HepG2 (cell line): ENCODE measurements around the gene ADCYAP1. TPM values are rescaled to one million over a fixed set of nuclear protein-coding genes. Genes with fewer than 3 reads are reported as not detected.

ENCODE experiments used
- ATAC-seq: fragments of 200-7000 bp; cut with Tn5 transposase; 3 replicates; pipeline ENCODE4 v1.9.1; 2020; ENCODE audit warnings: mild to moderate bottlenecking, moderate library complexity
- BruUV-seq: library from RNA; stranded (reverse); fragments of 400-500 nt; replicated peaks from 2 replicates; lab custom pipeline; 2021; lab: Mats Ljungman, UMichigan
- CTCF ChIA-PET: fragments of 300-600 bp; formaldehyde crosslinking; extraction: SDS; loops from one replicate; lab custom pipeline; 2021; ENCODE audit warnings: low total read pairs, inconsistent platforms, low intra/inter-chr PET ratio; lab: Yijun Ruan, JAX
- POLR2A ChIA-PET: fragments of 350-600 bp; sonication (Branson Sonifier 250); formaldehyde crosslinking; loops from one replicate; lab custom pipeline; 2020; ENCODE audit warnings: antibody characterized with exemption, inconsistent platforms; lab: Yijun Ruan, JAX
- DNase-seq: peaks from one replicate; pipeline ENCODE4 v3.0.0-alpha.2; 2015; ENCODE audit warnings: low spot score
- FAIRE-seq: peaks from 3 replicates; lab custom pipeline; 2011; peaks lifted over from hg19 to GRCh38; lab: Jason Lieb, UNC
- H2AFZ ChIP-seq: one replicate; pipeline ENCODE4 v1.6.1; 2011; ENCODE audit warnings: low read length, inconsistent platforms
- H3K27ac ChIP-seq: fragments of 300-600 bp; 3 replicates; pipeline ENCODE4 v1.8.0; 2011; ENCODE audit warnings: mixed run types, mild to moderate bottlenecking, mixed read lengths, low read length, inconsistent platforms; ENCODE audit not compliant: insufficient read depth; ENCODE audit errors: extremely low read length
- H3K27me3 ChIP-seq, 2 experiments: fragments of 200-600 bp in 1 of 2; 2 replicates in 1 of 2; 3 replicates in 1 of 2; pipeline versions ENCODE4 v1.6.0 to v1.8.0; 2011; ENCODE audit warnings: low read length in 2 of 2, mild to moderate bottlenecking in 2 of 2, moderate library complexity in 2 of 2, inconsistent platforms in 1 of 2; ENCODE audit not compliant: insufficient read depth in 2 of 2, control insufficient read depth in 1 of 2
- H3K36me3 ChIP-seq, 2 experiments: fragments of 200-600 bp in 1 of 2; replicated peaks in 1 of 2; 2 replicates in 1 of 2; 3 replicates in 1 of 2; pipeline versions ENCODE4 v1.5.1 to v1.8.0; 2011; ENCODE audit warnings: low read length in 2 of 2, inconsistent platforms in 1 of 2; ENCODE audit not compliant: insufficient read depth in 2 of 2, control insufficient read depth in 1 of 2
- H3K4me1 ChIP-seq: 2 replicates; pipeline ENCODE4 v1.5.1; 2012; ENCODE audit warnings: low read length, inconsistent platforms; ENCODE audit not compliant: insufficient read depth
- H3K4me2 ChIP-seq: 2 replicates; pipeline ENCODE4 v1.6.0; 2011; ENCODE audit warnings: low read depth, low read length, inconsistent platforms
- H3K4me3 ChIP-seq, 3 experiments: fragments of 200-600 bp in 1 of 3; sonication (generic), shearing (Covaris generic) in 1 of 3; replicated peaks in 1 of 3; 2 replicates each; pipeline ENCODE4 v1.5.1; 2011 to 2016; ENCODE audit warnings: low read length in 3 of 3, inconsistent platforms in 2 of 3, low read depth in 2 of 3, mild to moderate bottlenecking in 2 of 3, control low read depth in 1 of 3, mixed read lengths in 1 of 3; ENCODE audit not compliant: insufficient read depth in 1 of 3
- H3K79me2 ChIP-seq: one replicate; pipeline ENCODE4 v1.6.1; 2011; ENCODE audit warnings: low read length, inconsistent platforms; ENCODE audit not compliant: insufficient read depth
- H3K9ac ChIP-seq: 2 replicates; pipeline ENCODE4 v1.6.0; 2011; ENCODE audit warnings: mild to moderate bottlenecking, low read depth, low read length, inconsistent platforms; ENCODE audit not compliant: insufficient read depth
- H3K9me3 ChIP-seq: 2 replicates; pipeline ENCODE4 v1.5.1; 2012; ENCODE audit warnings: mild to moderate bottlenecking, low read length
- H4K20me1 ChIP-seq: 2 replicates; pipeline ENCODE4 v1.6.0; 2011; ENCODE audit warnings: inconsistent platforms, mild to moderate bottlenecking, low read length, moderate library complexity; ENCODE audit not compliant: insufficient read depth
- ADNP ChIP-seq: sonication (generic); formaldehyde crosslinking; IDR thresholded peaks from 2 replicates; pipeline ENCODE4 v1.4.0; 2020; ENCODE audit warnings: missing genetic modification reagents
- BRF2 ChIP-seq: sonication (generic); formaldehyde crosslinking; IDR thresholded peaks from 2 replicates; pipeline ENCODE4 v1.8.1; 2022; ENCODE audit warnings: mild to moderate bottlenecking, missing genetic modification reagents
- CREM ChIP-seq, 2 experiments: sonication (generic) in 1 of 2; formaldehyde crosslinking in 1 of 2; IDR thresholded peaks; 2 replicates each; pipeline versions ENCODE4 v1.4.0 to v1.6.1; 2016 to 2020; ENCODE audit warnings: antibody characterized with exemption in 1 of 2, mild to moderate bottlenecking in 1 of 2, missing genetic modification reagents in 1 of 2
- FOXK2 ChIP-seq: fragments of 450-650 bp; IDR thresholded peaks from 2 replicates; pipeline ENCODE4 v1.6.1; 2016
- GFI1 ChIP-seq: sonication (generic); formaldehyde crosslinking; IDR thresholded peaks from 2 replicates; pipeline ENCODE4 v1.5.0; 2020; ENCODE audit warnings: missing genetic modification reagents, mild to moderate bottlenecking, borderline replicate concordance
- HNRNPK ChIP-seq: fragments of 200-400 bp; formaldehyde crosslinking; IDR thresholded peaks from 2 replicates; pipeline ENCODE4 v1.6.1; 2018; ENCODE audit warnings: low read length, low read depth, moderate library complexity, mild to moderate bottlenecking; ENCODE audit not compliant: poor library complexity, severe bottlenecking
- ISL2 ChIP-seq: sonication (generic); formaldehyde crosslinking; IDR thresholded peaks from 2 replicates; pipeline ENCODE4 v1.5.0; 2020; ENCODE audit warnings: missing genetic modification reagents
- MED1 ChIP-seq: sonication (generic); formaldehyde crosslinking; IDR thresholded peaks from 2 replicates; pipeline ENCODE4 v1.4.0; 2020; ENCODE audit warnings: missing genetic modification reagents
- NCOA2 ChIP-seq: sonication (generic); formaldehyde crosslinking; IDR thresholded peaks from 2 replicates; pipeline ENCODE4 v1.8.0; 2022; ENCODE audit warnings: inconsistent platforms
- SIN3B ChIP-seq: fragments of 150-350 bp; IDR thresholded peaks from 2 replicates; pipeline ENCODE4 v1.6.1; 2014; ENCODE audit warnings: low read length
- YEATS4 ChIP-seq: sonication (generic); formaldehyde crosslinking; IDR thresholded peaks from 2 replicates; pipeline ENCODE4 v1.4.0; 2020; ENCODE audit warnings: missing genetic modification reagents, borderline replicate concordance
- ZFP36 ChIP-seq: fragments of 150-350 bp; IDR thresholded peaks from 2 replicates; pipeline ENCODE4 v1.6.1; 2018; ENCODE audit warnings: borderline replicate concordance, low read length, low read depth; ENCODE audit not compliant: partially characterized antibody
- ZNF138 ChIP-seq: sonication (generic); formaldehyde crosslinking; IDR thresholded peaks from 2 replicates; pipeline ENCODE4 v1.5.0; 2020; ENCODE audit warnings: mild to moderate bottlenecking, low read depth, missing genetic modification reagents
- ZNF614 ChIP-seq: IDR thresholded peaks from 2 replicates; pipeline ENCODE4 v1.6.1; 2018; ENCODE audit warnings: missing biosample characterization, missing genetic modification reagents, inconsistent platforms, borderline replicate concordance
- WGBS: methylation state at CpG from one replicate; pipeline ENCODE4 v1.1.6; 2017; ENCODE audit warnings: low lambda C conversion rate; 5-methylcytosine and 5-hydroxymethylcytosine counted together
- in situ Hi-C: cut with HindIII; loops from 2 replicates; pipeline ENCODE4 v1.10.0; 2017; ENCODE audit warnings: low pct_unique_long_range_greater_than_20kb; ENCODE audit not compliant: extremely low pct_ligation_motif_present
- intact Hi-C: fragments of 100-400 bp; cut with micrococcal nuclease; formaldehyde crosslinking; loops from one replicate; pipeline ENCODE4 v1.10.0; 2022; ENCODE audit not compliant: unreplicated experiment
- polyA plus RNA-seq, 8 experiments: library from polyadenylated mRNA; depleted of rRNA in 3 of 8; stranded (reverse) in 7 of 8; unstranded in 1 of 8; fragments of >200 nt; fragmentation: Illumina TruSeq in 4 of 8; extraction: Trizol in 4 of 8; gene quantifications; 2 replicates each; pipeline versions ENCODE4 v1.2.1 to v1.2.3, GENCODE V29; 2011 to 2016; ENCODE audit warnings: low read depth in 4 of 8, missing spikeins in 1 of 8, mixed read lengths in 1 of 8; ENCODE audit not compliant: insufficient read depth in 1 of 8
- total RNA-seq, 5 experiments: library from RNA; depleted of rRNA; stranded (reverse); fragments of >200 nt; fragmentation: Illumina TruSeq; extraction: Trizol; gene quantifications; 2 replicates each; pipeline ENCODE4 v1.2.3, GENCODE V29; 2016; ENCODE audit warnings: low read depth in 1 of 5

Gene ADCYAP1
- total and polyA plus RNA-seq, 2 of the 13 experiments (the other 11 are each of a cell fraction or from before 2014, with no cell fraction given): not detected

GRCh38 chr18:887716-888115, 17.0 kb upstream of the ADCYAP1 start:
- FAIRE-seq: no peak
- Histone ChIP-seq H3K4me2 (no peak overlapping the region), H3K4me1 (no peaks in the 10 kb centered on the region), H3K36me3 (no peaks in the 10 kb centered on the region), H3K27ac (no peak overlapping the region), H3K9me3 (no peaks in the 10 kb centered on the region), H2AFZ (no peak overlapping the region), H4K20me1 (no peaks in the 10 kb centered on the region), H3K9ac (no peak overlapping the region), H3K79me2 (no peaks in the 10 kb centered on the region), H3K27me3 (no peaks in the 10 kb centered on the region), H3K4me3 (no peak overlapping the region)
- POLR2A ChIA-PET: no interaction called here
- CTCF ChIA-PET: no interaction called here
- intact Hi-C loops (no loop called here), in situ Hi-C loops (no loop called here)
- no peak for ATAC-seq
- WGBS: 23% methylated on average over 2 of the region's 2 CpGs
- TF ChIP-seq ZNF138 (CRISPR knock-in tag) (no peak), GFI1 (no peak), FOXK2 (no peak), ISL2 (no peak), ZNF614 (no peak), BRF2 (no peak), NCOA2 (CRISPR knock-in tag) (no peak)
- no peak for DNase-seq
- BruUV-seq: no TSS peak

- H3K27me3 ChIP-seq: peaks cover 0 to 4% of the 10 kb centered on the region in 2 experiments; a peak in 1 of 5 replicates
- no peaks in the 10 kb centered on the region for H3K79me2 ChIP-seq
- DNase-seq (no peak), FAIRE-seq (no peak), ATAC-seq (no peak)
- H3K36me3 ChIP-seq: no peaks in the 10 kb centered on the region
- intact Hi-C loops (no loop called here), in situ Hi-C loops (no loop called here)
- POLR2A ChIA-PET: no interaction called here
- no peaks in the 10 kb centered on the region for H3K4me1 ChIP-seq
- H4K20me1 ChIP-seq: no peaks in the 10 kb centered on the region
- H2AFZ ChIP-seq: no peak overlapping the region
- H3K4me2 ChIP-seq: no peak overlapping the region
- H3K9me3 ChIP-seq: no peaks in the 10 kb centered on the region
- no TSS peak for BruUV-seq
- no peak overlapping the region for H3K4me3 ChIP-seq
- no peak overlapping the region for H3K27ac ChIP-seq
- 19% methylated on average over 4 of the region's 4 CpGs for WGBS
- no peak overlapping the region for H3K9ac ChIP-seq
- CTCF ChIA-PET: no interaction called here
- TF ChIP-seq HNRNPK: no peak
- no peak for TF ChIP-seq CREM (IDR thresholded peaks at IDR 0.05)
- no peak for TF ChIP-seq CREM (CRISPR knock-in tag; IDR thresholded peaks at IDR 0.05)
- no peak for TF ChIP-seq MED1 (CRISPR knock-in tag)
- no peak for TF ChIP-seq ZFP36
- TF ChIP-seq ADNP (CRISPR knock-in tag): no peak
- TF ChIP-seq YEATS4 (CRISPR knock-in tag): no peak
- no peak for TF ChIP-seq SIN3B
Measured at GRCh38 chr18:892316-892715, 12.4 kb upstream of the ADCYAP1 start.
